Neutrophil (primary cell): ENCODE data around the gene FOSL2.
A peak's percentile ranks its signal among the peaks of the same experiment; 100 is the strongest.

Source experiments
- H3K27ac ChIP-seq: fragments of 200-600 bp; sonication (generic); 2 replicates; pipeline ENCODE4 v1.5.1; 2016; ENCODE audit warnings: mild to moderate bottlenecking, moderate library complexity
- H3K27me3 ChIP-seq: fragments of 200-600 bp; sonication (generic); 2 replicates; pipeline ENCODE4 v1.6.0; 2016; ENCODE audit warnings: mild to moderate bottlenecking
- H3K36me3 ChIP-seq: fragments of 200-600 bp; sonication (generic); 2 replicates; pipeline ENCODE4 v1.5.1; 2017
- H3K4me1 ChIP-seq, 2 experiments: fragments of 200-600 bp in 1 of 2; sonication (generic) in 1 of 2; 1 replicate in 1 of 2; 2 replicates in 1 of 2; pipeline versions ENCODE4 v1.5.1 to v1.6.1; 2013 to 2016; ENCODE audit warnings: low read depth in 1 of 2, low read length in 1 of 2, mild to moderate bottlenecking in 1 of 2, moderate library complexity in 1 of 2; ENCODE audit not compliant: control insufficient read depth in 1 of 2, insufficient read depth in 1 of 2
- H3K4me3 ChIP-seq, 2 experiments: fragments of 200-600 bp in 1 of 2; sonication (generic) in 1 of 2; 1 replicate in 1 of 2; 2 replicates in 1 of 2; pipeline ENCODE4 v1.5.1; 2013 to 2016; ENCODE audit warnings: low read depth in 1 of 2, low read length in 1 of 2, mild to moderate bottlenecking in 1 of 2, moderate library complexity in 1 of 2
- H3K9me3 ChIP-seq: fragments of 200-600 bp; sonication (generic); 2 replicates; pipeline ENCODE4 v1.5.1; 2016
- CTCF ChIP-seq: fragments of 200-600 bp; sonication (generic); IDR thresholded peaks from 2 replicates; pipeline ENCODE4 v1.5.1; 2016; ENCODE audit warnings: antibody characterized with exemption

The FOSL2 gene

DNA sequence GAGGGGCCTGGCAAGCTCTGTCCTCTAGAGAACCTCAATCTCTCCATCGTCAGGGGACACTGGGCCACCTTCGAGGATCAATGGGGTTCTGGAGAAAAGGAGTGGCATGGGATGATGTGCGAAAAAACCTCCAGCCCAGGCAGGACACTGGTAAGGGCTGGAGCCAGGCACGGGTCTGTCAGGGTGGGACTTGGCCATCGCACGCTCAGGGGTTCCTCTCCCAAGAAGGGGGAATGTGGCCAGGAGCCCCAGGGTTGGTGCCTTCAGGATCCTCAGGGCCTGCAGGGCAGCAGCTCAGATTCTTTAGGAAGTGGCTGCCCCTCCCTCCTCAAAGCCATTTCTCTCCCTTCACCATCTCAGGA is 56.4 kb downstream of the FOSL2 start:
- no peak for TF ChIP-seq CTCF
- peak overlapping the region; percentile 97 for H3K27ac ChIP-seq
- H3K4me1 ChIP-seq = peaks cover 40 to 48% of the 10 kb centered on the region in 2 experiments
- peak overlapping the region; percentile 19 to 41 for H3K4me3 ChIP-seq
- no peaks in the 10 kb centered on the region for H3K27me3 ChIP-seq
- H3K36me3 ChIP-seq = no peaks in the 10 kb centered on the region
- no peaks in the 10 kb centered on the region for H3K9me3 ChIP-seq

DNA sequence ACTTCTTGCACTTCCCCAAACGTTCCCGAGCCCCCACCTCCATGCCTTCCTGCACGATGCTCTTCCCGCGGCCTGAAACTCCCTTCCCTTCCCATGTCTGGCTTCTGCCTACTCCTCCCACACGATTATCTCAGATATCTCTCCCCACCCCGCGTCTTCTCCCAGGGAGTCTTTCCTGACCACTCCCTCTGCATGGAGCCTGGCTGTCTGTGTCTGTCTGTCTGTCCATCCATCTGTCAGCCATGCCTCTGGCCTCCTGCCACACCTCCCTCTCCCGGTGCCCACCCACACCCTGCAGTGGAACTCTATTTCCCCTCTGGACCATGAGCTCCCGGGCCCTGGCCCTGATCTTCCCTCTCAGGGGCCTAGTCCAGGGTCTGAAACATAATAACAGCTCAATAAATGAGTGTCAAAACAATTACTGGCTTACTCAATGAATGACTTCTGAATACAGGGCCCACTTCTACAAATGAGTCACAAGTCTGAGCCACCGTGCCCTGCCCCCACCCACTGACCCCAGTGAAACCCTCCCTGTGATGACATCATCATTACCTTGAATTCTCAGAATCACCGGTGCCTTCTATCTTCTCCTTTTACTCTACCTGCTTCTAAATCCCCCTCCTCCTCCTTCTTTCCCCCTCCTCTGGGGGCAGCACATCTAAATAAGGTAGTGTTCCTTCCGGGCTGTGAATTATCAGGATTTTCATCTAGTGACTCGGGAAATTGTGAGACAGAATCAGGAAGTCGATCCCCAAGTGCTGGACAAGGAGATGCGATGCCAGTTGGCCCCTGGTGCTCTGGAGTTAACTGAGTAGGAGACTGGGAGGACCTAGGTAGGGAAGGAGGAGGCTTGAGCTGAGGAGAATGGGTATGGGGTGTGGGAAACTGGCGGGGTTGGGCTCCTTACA is 57.1 kb downstream of the FOSL2 start:
- Histone ChIP-seq H3K36me3 (no peaks in the 10 kb centered on the region), H3K4me1 (peaks cover 40 to 48% of the 10 kb centered on the region in 2 experiments), H3K27me3 (no peaks in the 10 kb centered on the region), H3K9me3 (no peaks in the 10 kb centered on the region), H3K4me3 (peak overlapping the region; percentile 19 to 41), H3K27ac (peak overlapping the region; percentile 97)
- no peak for TF ChIP-seq CTCF

DNA sequence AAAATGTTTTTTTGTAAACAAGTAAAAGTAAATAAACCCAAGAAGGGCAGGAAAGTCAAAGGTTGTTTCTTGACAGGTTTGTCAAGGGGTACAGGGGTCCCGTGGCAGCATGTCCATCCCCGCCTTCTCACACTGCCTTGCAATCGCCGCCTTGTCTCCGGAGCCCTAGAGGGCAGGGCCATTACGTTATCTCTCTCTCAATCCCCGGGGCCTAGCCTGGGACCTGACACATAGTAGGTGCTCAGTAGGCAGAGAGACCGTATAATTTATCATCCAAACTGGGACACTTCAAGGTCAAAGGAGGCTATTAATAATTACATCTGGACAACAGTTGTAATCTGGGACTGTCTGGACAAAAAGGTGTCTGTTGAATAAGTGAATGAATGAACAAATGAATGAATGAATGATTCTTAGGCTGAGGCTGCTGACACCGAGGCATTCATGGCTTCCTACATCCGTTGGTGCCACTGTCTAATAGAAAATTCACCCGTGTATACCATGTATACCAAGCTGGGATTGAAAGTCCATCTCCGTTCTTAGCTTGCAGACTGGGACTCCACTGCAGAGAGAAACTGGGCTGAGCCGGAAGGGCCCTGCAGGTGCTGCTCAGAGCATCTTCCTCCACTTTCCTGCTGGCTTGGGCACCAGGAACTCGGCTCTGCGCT is 58.4 kb downstream of the FOSL2 start:
- no peak overlapping the region for H3K27ac ChIP-seq
- no peak for TF ChIP-seq CTCF

DNA sequence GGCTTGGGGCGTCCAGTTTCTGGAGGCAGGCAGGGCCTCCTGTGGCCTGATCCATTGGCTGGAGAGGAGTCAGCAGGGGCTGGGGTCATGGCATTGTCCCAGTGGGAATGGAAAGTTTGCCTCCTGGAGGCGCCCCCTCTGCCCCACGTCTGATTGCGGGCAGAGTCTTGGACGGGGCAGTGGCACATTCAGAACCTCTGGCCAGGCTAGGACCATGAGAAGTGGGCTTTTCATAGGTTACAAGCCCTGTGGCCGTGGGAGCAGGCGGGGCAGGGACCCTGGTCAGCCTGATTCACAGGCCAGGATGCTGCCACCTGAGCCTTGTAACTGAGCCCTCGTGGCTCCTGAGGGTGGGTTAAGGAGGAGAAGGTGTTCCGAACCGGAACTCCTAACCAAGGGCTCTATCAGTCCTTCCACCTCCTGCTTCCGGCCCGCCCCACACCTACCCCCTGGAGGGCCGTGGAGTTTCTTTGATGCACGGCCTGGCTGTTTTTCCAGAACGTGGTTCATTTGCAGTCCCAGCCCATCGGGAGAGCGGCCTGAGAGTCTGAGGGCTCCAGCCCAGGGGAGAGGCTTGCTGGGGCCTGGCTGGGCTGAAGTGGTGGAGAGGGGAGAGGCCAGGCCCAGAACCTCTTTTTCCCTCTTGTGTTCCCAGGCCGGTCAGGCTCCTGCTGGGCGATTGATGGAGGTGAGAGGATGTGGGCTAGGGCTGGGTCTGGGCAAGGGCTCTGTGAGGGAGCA is 59.3 kb downstream of the FOSL2 start:
- no peak for TF ChIP-seq CTCF
- H3K4me1 ChIP-seq = peaks cover 40 to 46% of the 10 kb centered on the region in 2 experiments
- no peak overlapping the region for H3K27ac ChIP-seq
- H3K9me3 ChIP-seq = no peaks in the 10 kb centered on the region
- no peak overlapping the region for H3K4me3 ChIP-seq
- H3K27me3 ChIP-seq = no peaks in the 10 kb centered on the region
- H3K36me3 ChIP-seq = no peaks in the 10 kb centered on the region

More for the DNA sequence above, 58.4 kb downstream of the FOSL2 start:
- Histone ChIP-seq H3K27me3 (no peaks in the 10 kb centered on the region), H3K36me3 (no peaks in the 10 kb centered on the region), H3K4me1 (peaks cover 40 to 48% of the 10 kb centered on the region in 2 experiments), H3K9me3 (no peaks in the 10 kb centered on the region), H3K4me3 (no peak overlapping the region)

GRCh38 chr2:28452534-28453081 is 60.0 kb downstream of the FOSL2 start:
- no peak overlapping the region for H3K27ac ChIP-seq
- peak; percentile 97 for TF ChIP-seq CTCF
- no peaks in the 10 kb centered on the region for H3K36me3 ChIP-seq
- H3K4me3 ChIP-seq = no peak overlapping the region
- H3K9me3 ChIP-seq = no peaks in the 10 kb centered on the region
- peaks cover 34 to 40% of the 10 kb centered on the region in 2 experiments for H3K4me1 ChIP-seq
- no peaks in the 10 kb centered on the region for H3K27me3 ChIP-seq
